ENCODE data around the gene NINJ2.

NINJ2 gene

DNA sequence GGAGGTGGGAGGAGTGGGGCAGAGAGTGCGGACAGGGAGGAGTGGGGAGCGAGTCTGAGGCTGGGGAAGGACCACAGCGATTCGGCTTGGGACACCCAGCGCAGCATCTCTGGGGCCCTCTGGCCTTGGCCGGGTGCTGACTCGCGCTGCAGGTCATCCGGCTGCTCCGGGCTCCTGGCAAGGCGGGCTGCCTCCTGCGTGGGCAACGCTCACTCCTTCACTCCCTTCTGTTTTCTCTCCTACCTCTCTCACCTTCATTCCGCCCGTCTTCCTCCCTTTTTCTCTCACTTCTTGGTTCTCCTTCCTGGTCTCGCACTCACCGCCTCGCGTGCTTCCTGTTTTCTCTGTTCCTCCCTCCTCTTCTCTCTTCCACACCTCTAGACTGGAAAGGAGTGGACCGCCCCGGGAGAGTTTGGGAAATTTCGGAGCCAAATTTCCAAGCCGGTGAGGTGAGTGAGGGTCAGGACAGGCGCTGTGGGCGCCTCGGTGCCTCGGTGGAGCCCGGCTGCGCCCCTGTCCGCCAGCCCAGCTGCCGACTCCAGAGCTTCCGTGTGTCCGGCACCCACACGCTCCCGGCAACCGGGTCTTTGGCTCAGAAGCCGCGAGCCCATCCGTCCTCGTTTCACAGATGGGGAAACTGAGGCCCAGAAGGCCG lies 116.9 kb downstream of the NINJ2 start:
- H3K4me3 ChIP-seq (ENCODE audit: low read depth, low read length) = no peak overlapping the region
- TF ChIP-seq, protein P1, sequence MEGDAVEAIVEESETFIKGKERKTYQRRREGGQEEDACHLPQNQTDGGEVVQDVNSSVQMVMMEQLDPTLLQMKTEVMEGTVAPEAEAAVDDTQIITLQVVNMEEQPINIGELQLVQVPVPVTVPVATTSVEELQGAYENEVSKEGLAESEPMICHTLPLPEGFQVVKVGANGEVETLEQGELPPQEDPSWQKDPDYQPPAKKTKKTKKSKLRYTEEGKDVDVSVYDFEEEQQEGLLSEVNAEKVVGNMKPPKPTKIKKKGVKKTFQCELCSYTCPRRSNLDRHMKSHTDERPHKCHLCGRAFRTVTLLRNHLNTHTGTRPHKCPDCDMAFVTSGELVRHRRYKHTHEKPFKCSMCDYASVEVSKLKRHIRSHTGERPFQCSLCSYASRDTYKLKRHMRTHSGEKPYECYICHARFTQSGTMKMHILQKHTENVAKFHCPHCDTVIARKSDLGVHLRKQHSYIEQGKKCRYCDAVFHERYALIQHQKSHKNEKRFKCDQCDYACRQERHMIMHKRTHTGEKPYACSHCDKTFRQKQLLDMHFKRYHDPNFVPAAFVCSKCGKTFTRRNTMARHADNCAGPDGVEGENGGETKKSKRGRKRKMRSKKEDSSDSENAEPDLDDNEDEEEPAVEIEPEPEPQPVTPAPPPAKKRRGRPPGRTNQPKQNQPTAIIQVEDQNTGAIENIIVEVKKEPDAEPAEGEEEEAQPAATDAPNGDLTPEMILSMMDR (IDR thresholded peaks at IDR 0.05; ENCODE audit: borderline replicate concordance, insufficient read depth, low read depth, low read length) = no peak

DNA sequence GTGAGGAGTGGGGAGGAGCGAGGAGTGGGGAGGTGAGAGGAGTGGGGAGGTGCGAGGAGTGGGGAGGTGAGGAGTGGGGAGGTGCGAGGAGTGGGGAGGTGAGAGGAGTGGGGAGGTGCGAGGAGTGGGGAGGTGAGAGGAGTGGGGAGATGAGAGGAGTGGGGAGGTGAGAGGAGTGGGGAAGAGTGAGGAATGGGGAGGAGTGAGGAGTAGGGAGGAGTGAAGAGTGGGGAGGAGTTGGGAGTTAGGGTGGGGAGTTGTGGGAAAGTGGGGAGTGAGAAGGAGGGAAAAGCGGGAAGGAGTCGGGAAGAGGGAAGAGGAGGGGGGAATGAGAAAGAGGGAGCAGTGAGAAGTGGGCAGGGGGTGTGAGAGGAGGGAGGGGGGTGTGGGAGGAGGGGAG lies 117.4 kb downstream of the NINJ2 start:
- H3K4me3 ChIP-seq (ENCODE audit: low read depth, low read length) = no peak overlapping the region
- TF ChIP-seq, protein P1 (IDR thresholded peaks at IDR 0.05; ENCODE audit: borderline replicate concordance, insufficient read depth, low read depth, low read length) = no peak

DNA sequence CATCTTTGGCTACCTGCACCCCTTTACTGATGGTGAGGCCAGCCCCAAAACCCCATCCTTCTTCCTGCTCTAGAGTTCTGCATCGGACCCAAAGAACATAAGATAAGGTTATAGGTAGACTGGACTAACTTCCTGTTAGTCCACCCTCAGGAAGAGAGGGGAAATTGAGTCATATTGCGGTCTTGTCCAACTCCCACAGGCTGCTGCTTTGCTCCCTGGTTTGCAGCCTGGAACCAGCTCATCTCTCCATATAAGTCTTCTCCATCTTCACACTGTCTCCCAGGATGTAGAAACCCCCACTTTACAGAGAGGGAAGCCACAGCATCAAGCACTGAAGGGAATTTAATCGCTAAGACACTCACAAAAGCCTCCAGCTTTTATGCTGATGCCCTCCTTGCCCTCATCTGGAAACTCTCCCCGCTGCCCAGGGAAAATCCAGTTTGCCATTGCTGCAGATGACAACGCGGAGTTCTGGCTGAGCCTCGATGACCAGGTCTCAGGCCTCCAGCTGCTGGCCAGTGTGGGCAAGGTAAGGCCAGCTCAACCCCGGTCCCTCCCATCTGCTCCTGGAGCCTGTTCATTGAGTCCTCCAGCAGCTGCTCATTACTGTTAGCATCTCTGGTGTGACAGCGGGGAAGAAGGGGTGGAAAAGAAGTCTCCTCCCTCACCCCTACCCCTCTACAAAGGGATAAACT lies 118.2 kb downstream of the NINJ2 start:
- no peak overlapping the region for H3K4me3 ChIP-seq (ENCODE audit: low read depth, low read length)
- TF ChIP-seq, protein P1 (IDR thresholded peaks at IDR 0.05; ENCODE audit: borderline replicate concordance, insufficient read depth, low read depth, low read length) = no peak

DNA sequence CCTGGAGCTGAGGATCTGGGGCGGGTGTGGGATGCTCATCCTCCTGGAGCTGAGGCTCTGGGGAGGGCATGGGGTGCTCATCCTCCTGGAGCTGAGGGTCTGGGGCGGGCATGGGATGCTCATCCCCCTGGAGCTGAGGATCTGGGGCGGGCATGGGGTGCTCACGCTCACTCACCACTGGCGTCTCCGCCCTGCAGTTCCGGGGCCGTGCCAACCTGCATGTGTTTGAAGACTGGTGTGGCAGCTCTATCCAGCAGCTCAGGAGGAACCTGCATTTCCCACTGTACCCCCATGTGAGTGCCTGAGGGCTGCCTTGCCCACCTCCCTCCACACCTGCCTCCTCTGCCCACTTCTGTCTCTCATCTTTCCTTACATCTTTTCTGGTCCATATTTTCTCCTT lies 119.1 kb downstream of the NINJ2 start:
- H3K4me3 ChIP-seq (ENCODE audit: low read depth, low read length) = no peak overlapping the region
- TF ChIP-seq, protein P1 (IDR thresholded peaks at IDR 0.05; ENCODE audit: borderline replicate concordance, insufficient read depth, low read depth, low read length) = no peak

DNA sequence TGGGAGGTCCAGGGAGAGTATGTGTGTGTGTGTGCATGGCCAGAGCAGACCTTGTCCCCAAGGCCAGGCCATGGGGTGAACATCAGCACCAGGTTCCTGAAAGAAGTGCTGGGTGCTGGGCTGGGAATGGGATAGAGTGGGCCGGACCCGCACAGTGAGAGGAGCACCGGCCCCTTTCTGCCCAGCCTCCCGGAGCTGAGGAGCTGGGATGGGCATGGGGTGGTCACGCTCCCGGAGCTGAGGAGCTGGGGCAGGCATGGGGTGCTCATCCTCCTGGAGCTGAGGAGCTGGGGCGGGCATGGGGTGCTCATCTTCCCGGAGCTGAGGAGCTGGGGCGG lies 120.2 kb downstream of the NINJ2 start:
- TF ChIP-seq, protein P1 (IDR thresholded peaks at IDR 0.05; ENCODE audit: borderline replicate concordance, insufficient read depth, low read depth, low read length) = no peak
- no peak overlapping the region for H3K4me3 ChIP-seq (ENCODE audit: low read depth, low read length)

DNA sequence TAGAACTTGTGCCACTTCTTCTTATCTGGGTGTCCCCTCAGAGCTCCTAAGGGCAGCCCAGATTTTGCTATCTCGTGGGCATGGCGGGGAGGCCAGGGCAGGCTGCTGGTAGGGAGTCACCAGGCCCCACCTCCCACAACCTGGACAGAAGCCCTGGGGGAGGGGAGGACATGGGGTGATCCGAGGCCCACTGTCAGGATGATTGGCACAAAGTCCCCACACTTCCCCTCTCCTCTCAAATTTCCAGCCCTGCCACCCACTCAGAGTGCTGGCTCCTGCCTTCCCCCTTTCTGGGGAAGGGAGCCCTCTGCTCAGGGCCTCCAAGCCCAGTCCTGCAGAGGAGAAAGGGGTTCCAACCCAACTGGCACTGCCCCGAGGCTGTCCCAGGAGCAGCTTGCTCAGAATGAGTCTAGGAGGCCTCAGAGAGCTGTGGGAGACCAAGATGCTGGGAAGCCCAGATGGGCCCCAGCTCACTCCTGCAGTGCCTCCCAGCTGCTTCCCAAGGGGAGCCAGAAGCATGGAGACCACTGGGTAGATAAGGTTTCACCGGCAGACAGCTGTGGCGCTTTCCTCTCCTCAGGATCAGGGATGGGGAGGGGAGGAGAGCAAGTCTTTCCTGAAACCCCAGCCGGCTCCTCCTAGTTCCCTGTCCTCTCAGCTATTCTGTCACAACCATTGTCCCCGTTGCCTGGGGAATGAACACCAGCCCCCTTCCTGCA lies 120.7 kb downstream of the NINJ2 start:
- TF ChIP-seq, protein P1 (IDR thresholded peaks at IDR 0.05; ENCODE audit: borderline replicate concordance, insufficient read depth, low read depth, low read length) = no peak
- H3K4me3 ChIP-seq (ENCODE audit: low read depth, low read length) = no peak overlapping the region

Measured in GM12875 (cell line).